Naive thymus-derived CD4-positive, alpha-beta T cell (primary cell): ENCODE measurements around the gene SPARCL1. TPM values are rescaled to one million over a fixed set of nuclear protein-coding genes. Genes with fewer than 3 reads are reported as not detected.

ENCODE experiments used
- ATAC-seq: fragments of 150-1000 bp; cut with Tn5 transposase; 2 replicates; pipeline ENCODE4 v1.10.0; 2021; ENCODE audit warnings: mild to moderate bottlenecking, moderate library complexity
- CTCF ChIA-PET: fragments of 350-600 bp; sonication (Branson Sonifier 250); formaldehyde crosslinking; loops from one replicate; lab custom pipeline; 2021; ENCODE audit warnings: antibody characterized with exemption; lab: Charles Lee
- POLR2A ChIA-PET: fragments of 350-600 bp; sonication (Branson Sonifier 250); formaldehyde crosslinking; loops from one replicate; lab custom pipeline; 2021; ENCODE audit warnings: antibody characterized with exemption, inconsistent platforms; lab: Charles Lee
- DNase-seq, 9 donors: peaks; one replicate each; pipeline versions ENCODE4 v3.0.0 to v3.0.0-alpha.2; 2020 to 2022; ENCODE audit warnings: mixed read lengths in 1 of 9
- H3K27ac ChIP-seq: one replicate; pipeline ENCODE4 v1.7.0; 2013; ENCODE audit warnings: mild to moderate bottlenecking, low read depth, low read length, moderate library complexity
- H3K27me3 ChIP-seq, 2 donors: one replicate each; pipeline ENCODE4 v1.7.0; 2013; ENCODE audit warnings: low read length in 2 of 2, mild to moderate bottlenecking in 2 of 2, moderate library complexity in 2 of 2; ENCODE audit not compliant: control insufficient read depth in 2 of 2, insufficient read depth in 2 of 2
- H3K36me3 ChIP-seq, 3 experiments: 1 replicate in 2 of 3; 2 replicates in 1 of 3; pipeline ENCODE4 v1.7.0; 2013; ENCODE audit warnings: low read length in 3 of 3, mild to moderate bottlenecking in 3 of 3, moderate library complexity in 1 of 3; ENCODE audit not compliant: insufficient read depth in 3 of 3, control insufficient read depth in 2 of 3
- H3K4me1 ChIP-seq, 2 donors: one replicate each; pipeline ENCODE4 v1.7.0; 2013; ENCODE audit warnings: low read length in 2 of 2, mild to moderate bottlenecking in 2 of 2, moderate library complexity in 1 of 2; ENCODE audit not compliant: control insufficient read depth in 2 of 2, insufficient read depth in 2 of 2
- H3K4me3 ChIP-seq: 2 replicates; pipeline ENCODE4 v1.7.0; 2013; ENCODE audit warnings: mild to moderate bottlenecking, low read length
- H3K9me3 ChIP-seq, 3 experiments: 1 replicate in 2 of 3; 2 replicates in 1 of 3; pipeline ENCODE4 v1.7.0; 2013; ENCODE audit warnings: low read length in 3 of 3; ENCODE audit not compliant: control insufficient read depth in 2 of 3
- H3K27ac Mint-ChIP-seq, 9 donors: one replicate each; pipeline ENCODE4 v1.8.0; 2020 to 2022; ENCODE audit warnings: mixed read lengths in 9 of 9, mild to moderate bottlenecking in 8 of 9, moderate library complexity in 5 of 9, inconsistent platforms in 2 of 9
- H3K27me3 Mint-ChIP-seq, 5 donors: one replicate each; pipeline ENCODE4 v1.8.0; 2021 to 2022; ENCODE audit warnings: mixed read lengths in 5 of 5, mild to moderate bottlenecking in 1 of 5
- H3K36me3 Mint-ChIP-seq, 5 donors: one replicate each; pipeline ENCODE4 v1.8.0; 2020 to 2022; ENCODE audit warnings: mixed read lengths in 5 of 5, mild to moderate bottlenecking in 3 of 5, inconsistent platforms in 1 of 5
- H3K4me1 Mint-ChIP-seq, 7 donors: one replicate each; pipeline ENCODE4 v1.8.0; 2020 to 2022; ENCODE audit warnings: mixed read lengths in 7 of 7, mild to moderate bottlenecking in 3 of 7, inconsistent platforms in 1 of 7
- H3K4me3 Mint-ChIP-seq, 10 donors: one replicate each; pipeline ENCODE4 v1.8.0; 2020 to 2022; ENCODE audit warnings: mild to moderate bottlenecking in 10 of 10, mixed read lengths in 10 of 10, moderate library complexity in 6 of 10, inconsistent platforms in 2 of 10
- H3K9me3 Mint-ChIP-seq, 11 donors: one replicate each; pipeline ENCODE4 v1.8.0; 2020 to 2022; ENCODE audit warnings: mixed read lengths in 11 of 11, mild to moderate bottlenecking in 4 of 11, inconsistent platforms in 1 of 11, moderate library complexity in 1 of 11
- intact Hi-C, 2 donors: fragments of 100-400 bp; cut with micrococcal nuclease; formaldehyde crosslinking; loops; one replicate each; pipeline ENCODE4 v1.15.1; 2023
- polyA plus RNA-seq, 2 donors: library from polyadenylated mRNA; unstranded; fragments of 300-500 nt; fragmentation: Illumina TruSeq; gene quantifications; one replicate each; pipeline ENCODE4 v1.2.3, GENCODE V29; 2021
- total RNA-seq, 6 experiments: library from RNA in 5 of 6; stranded (reverse) in 5 of 6; gene quantifications; 1 replicate in 5 of 6; 2 replicates in 1 of 6; pipeline ENCODE4 v1.2.3 and lab custom pipeline; 2021 to 2026

The SPARCL1 gene
- total and polyA plus RNA-seq, 7 experiments from 2014 or later, result not detected

DNA sequence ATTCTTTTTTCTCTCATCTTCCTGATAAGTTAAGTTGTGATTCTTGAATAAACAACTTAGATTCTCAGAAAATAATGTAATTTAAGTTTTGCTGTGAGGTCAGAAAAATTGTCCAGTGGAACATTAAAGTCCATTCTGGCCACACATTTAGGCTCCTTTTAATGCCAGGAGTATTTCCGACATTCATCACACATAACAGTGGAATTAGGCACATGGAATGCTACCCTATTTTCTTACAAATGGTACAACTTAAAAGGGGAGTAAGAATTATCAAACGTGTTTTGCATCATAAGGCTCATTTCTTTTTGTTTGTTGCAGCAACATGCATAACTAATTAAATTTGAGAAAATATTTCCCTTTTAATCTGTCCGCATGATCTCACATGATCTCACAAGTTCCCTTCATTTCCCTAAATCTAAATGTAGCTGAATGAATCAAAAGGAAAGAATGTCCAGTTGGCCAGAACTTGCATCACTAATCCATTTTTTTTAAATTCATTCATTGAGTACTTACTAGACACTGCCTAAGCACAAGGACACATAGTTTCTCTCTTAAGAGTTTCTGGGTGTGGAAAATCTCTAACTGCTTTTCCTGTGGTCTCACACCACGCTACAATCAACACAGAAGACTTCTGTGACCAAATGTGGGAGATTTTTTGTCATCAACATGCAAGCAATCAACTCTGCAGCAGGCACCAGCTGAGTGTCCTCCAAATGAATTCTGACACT lies 22.0 kb downstream of the SPARCL1 start:
- intact Hi-C loops, result no loop called here
- H3K27ac ChIP-seq, result no peak overlapping the region
- CTCF ChIA-PET, result no interaction called here
- Mint-ChIP-seq H3K27me3 (peaks cover 0 to 7% (median 4%) of the 10 kb centered on the region in 5 donors), H3K36me3 (no peaks in the 10 kb centered on the region), H3K4me1 (peaks cover 0 to 2% (median 0%) of the 10 kb centered on the region in 7 donors), H3K4me3 (no peak overlapping the region), H3K9me3 (peaks cover 0 to 2% (median 0%) of the 10 kb centered on the region in 11 donors), H3K27ac (no peak overlapping the region)
- H3K36me3 ChIP-seq, result no peaks in the 10 kb centered on the region
- no peaks in the 10 kb centered on the region for H3K4me1 ChIP-seq
- H3K9me3 ChIP-seq, result no peaks in the 10 kb centered on the region
- no peak overlapping the region for H3K4me3 ChIP-seq
- DNase-seq, result no peak
- ATAC-seq, result no peak
- POLR2A ChIA-PET, result no interaction called here
- no peaks in the 10 kb centered on the region for H3K27me3 ChIP-seq

DNA sequence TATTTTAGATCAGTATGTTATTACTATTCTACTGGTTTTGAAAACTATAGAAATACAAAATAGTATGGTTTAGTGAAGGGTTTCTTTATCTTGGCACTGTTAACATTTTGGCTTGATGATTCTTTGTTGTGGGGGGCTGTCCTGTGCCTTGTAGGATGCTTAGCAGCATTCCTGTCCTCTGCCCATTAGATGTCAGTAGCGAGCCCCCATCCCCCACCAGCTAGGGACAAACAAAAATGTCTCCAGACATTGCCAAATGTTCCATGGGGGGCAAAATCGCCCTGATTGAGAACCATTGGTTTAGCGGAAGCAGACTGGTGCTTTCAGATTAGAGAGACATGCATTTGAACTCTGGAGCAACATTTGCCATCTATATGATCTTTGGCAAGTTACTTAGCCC lies 23.3 kb downstream of the SPARCL1 start:
- H3K4me3 ChIP-seq, result no peak overlapping the region
- H3K27ac Mint-ChIP-seq, result no peak overlapping the region
- no peaks in the 10 kb centered on the region for H3K9me3 ChIP-seq
- no peaks in the 10 kb centered on the region for H3K27me3 ChIP-seq
- H3K36me3 Mint-ChIP-seq, result no peaks in the 10 kb centered on the region
- H3K9me3 Mint-ChIP-seq, result peaks cover 0 to 2% (median 0%) of the 10 kb centered on the region in 11 donors
- no peak for DNase-seq
- POLR2A ChIA-PET, result no interaction called here
- H3K4me1 Mint-ChIP-seq, result no peaks in the 10 kb centered on the region
- H3K4me1 ChIP-seq, result no peaks in the 10 kb centered on the region
- intact Hi-C loops, result no loop called here
- ATAC-seq, result no peak
- no peak overlapping the region for H3K4me3 Mint-ChIP-seq
- H3K36me3 ChIP-seq, result no peaks in the 10 kb centered on the region
- CTCF ChIA-PET, result no interaction called here
- H3K27me3 Mint-ChIP-seq, result peaks cover 0 to 6% (median 0%) of the 10 kb centered on the region in 5 donors
- no peak overlapping the region for H3K27ac ChIP-seq

DNA sequence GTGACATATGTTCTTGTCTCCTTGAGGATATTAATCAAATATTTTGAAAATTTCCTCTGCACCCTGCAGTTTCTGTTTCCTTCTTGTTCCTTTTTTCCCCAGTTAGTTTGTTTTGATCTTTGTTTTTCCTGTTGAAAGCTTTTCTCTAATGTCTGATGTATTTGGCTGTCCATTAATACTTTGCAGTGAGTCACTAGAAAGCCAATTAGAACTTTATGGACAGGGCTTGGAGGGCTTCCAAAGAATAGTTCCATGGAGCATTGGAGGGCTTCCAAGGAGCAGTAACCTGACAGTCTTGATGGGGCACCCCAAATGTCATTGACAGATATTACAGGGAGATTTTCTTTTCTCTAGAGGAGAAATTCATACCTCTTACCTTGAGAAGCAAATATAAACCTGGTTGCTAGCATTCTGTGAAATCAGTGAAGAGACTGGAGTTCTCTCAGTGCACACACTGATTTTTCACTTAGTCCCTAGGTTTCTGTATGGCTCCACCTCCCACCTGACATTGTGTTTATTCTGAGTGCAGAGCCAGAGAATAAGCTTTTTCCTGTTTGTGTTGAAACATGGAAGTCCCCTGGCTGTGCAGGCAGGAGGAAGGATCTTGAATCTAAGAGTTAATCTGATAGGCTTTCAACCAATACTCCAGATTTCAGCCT lies 26.5 kb downstream of the SPARCL1 start:
- no peak for ATAC-seq
- CTCF ChIA-PET, result no interaction called here
- no peaks in the 10 kb centered on the region for H3K36me3 Mint-ChIP-seq
- DNase-seq, result no peak
- H3K9me3 Mint-ChIP-seq, result no peaks in the 10 kb centered on the region
- H3K36me3 ChIP-seq, result no peaks in the 10 kb centered on the region
- no peaks in the 10 kb centered on the region for H3K9me3 ChIP-seq
- H3K27ac Mint-ChIP-seq, result no peak overlapping the region
- H3K27ac ChIP-seq, result no peak overlapping the region
- H3K27me3 Mint-ChIP-seq, result peaks cover 0 to 6% (median 0%) of the 10 kb centered on the region in 5 donors
- POLR2A ChIA-PET, result no interaction called here
- no peaks in the 10 kb centered on the region for H3K27me3 ChIP-seq
- H3K4me3 ChIP-seq, result no peak overlapping the region
- no peaks in the 10 kb centered on the region for H3K4me1 ChIP-seq
- intact Hi-C loops, result no loop called here
- peaks cover 0 to 10% (median 0%) of the 10 kb centered on the region in 7 donors for H3K4me1 Mint-ChIP-seq
- H3K4me3 Mint-ChIP-seq, result no peak overlapping the region

DNA sequence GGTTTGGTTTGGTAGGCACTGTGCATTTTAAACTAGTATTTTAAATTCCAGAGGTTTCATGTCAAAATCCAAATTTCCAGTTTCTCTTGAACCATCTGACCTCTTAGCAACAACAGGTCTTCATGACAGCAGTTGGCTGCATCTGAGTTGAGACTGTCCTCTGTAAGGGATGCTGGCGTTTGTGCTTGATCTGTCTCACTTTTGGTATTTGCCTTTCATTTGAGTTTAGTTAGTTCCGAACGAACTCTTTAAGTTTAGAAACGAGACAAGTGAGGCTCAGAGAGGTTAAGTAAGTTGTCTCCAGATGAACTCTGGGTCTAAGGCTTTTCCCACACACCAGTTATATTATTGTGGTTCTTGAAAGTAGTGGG lies 29.1 kb downstream of the SPARCL1 start:
- Mint-ChIP-seq H3K36me3 (no peaks in the 10 kb centered on the region), H3K27ac (no peak overlapping the region), H3K27me3 (peaks cover 0 to 6% (median 0%) of the 10 kb centered on the region in 5 donors), H3K4me3 (no peak overlapping the region), H3K9me3 (no peaks in the 10 kb centered on the region), H3K4me1 (peaks cover 0 to 10% (median 0%) of the 10 kb centered on the region in 7 donors)
- no peak for DNase-seq
- Histone ChIP-seq H3K27ac (no peak overlapping the region), H3K4me1 (no peaks in the 10 kb centered on the region), H3K9me3 (no peaks in the 10 kb centered on the region), H3K36me3 (no peaks in the 10 kb centered on the region), H3K4me3 (no peak overlapping the region), H3K27me3 (no peaks in the 10 kb centered on the region)
- ChIA-PET CTCF (no interaction called here), POLR2A (no interaction called here)
- intact Hi-C loops, result no loop called here
- ATAC-seq, result no peak

DNA sequence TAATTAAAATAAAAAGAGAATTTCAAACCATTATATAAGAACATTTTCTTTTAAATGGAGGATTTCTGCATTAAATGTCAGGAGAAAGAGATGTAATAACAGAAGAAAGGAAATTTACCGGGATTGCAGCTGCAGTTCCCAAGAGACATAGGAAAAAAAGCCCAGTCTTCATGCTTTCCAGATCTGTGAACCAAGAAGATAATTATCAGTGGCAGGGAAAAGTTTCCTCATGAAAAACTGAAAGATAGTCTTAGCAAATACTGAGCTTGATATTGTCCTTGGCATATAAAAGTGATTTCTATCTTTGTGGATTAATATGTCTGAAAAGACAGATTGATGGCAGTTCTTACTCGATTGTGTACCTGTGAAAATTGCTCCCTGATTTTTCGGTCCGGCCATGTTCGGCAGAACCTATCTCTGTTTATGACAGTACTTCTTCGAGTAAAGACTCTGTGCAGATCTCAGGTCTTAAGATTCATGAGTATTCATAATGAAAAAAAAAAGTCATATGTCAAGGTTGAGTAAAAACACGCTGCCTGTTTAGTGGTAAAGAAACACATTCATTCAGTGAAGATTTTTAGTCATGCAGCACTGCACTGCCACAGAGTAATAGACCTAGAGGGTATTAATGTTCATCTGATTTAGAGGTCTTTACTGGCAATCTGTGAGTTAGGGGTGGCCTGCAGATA lies 29.6 kb downstream of the SPARCL1 start:
- H3K36me3 ChIP-seq, result no peaks in the 10 kb centered on the region
- POLR2A ChIA-PET, result no interaction called here
- H3K4me1 ChIP-seq, result no peaks in the 10 kb centered on the region
- H3K27ac ChIP-seq, result no peak overlapping the region
- Mint-ChIP-seq H3K4me1 (peaks cover 0 to 10% (median 0%) of the 10 kb centered on the region in 7 donors), H3K27ac (no peak overlapping the region), H3K27me3 (peaks cover 0 to 6% (median 0%) of the 10 kb centered on the region in 5 donors), H3K4me3 (peak overlapping the region in 1 of 10 donors; percentile 1), H3K9me3 (no peaks in the 10 kb centered on the region), H3K36me3 (no peaks in the 10 kb centered on the region)
- DNase-seq, result no peak
- no peaks in the 10 kb centered on the region for H3K9me3 ChIP-seq
- H3K27me3 ChIP-seq, result no peaks in the 10 kb centered on the region
- intact Hi-C loops, result no loop called here
- no peak overlapping the region for H3K4me3 ChIP-seq
- no peak for ATAC-seq
- CTCF ChIA-PET, result no interaction called here

DNA sequence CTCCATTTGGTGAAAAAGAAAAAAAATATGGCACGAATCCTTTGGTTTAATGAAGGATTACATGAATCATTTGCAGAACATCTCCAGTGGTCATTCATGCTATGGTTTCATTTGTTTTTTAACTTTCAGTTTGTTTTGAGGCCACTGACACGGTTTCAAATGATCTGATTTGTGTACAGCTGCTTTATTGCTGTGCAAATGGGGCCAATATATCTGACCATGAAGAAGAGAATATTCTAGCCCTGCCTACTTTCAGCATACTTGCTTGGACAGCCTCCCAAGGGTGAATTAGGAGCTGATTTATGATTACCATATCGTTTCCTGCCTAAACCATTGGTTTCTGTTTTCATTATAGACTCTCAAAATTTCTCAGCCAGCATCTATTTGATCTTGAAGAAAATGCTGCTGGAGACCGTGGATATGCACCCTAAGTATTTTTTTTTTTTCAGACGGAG lies 30.7 kb downstream of the SPARCL1 start:
- no peaks in the 10 kb centered on the region for H3K9me3 ChIP-seq
- CTCF ChIA-PET, result interaction anchor here (0.6 kb wide), 1 partner anchor 33 kb away, joined by 4 read pairs; no protein-coding TSS in a partner anchor
- POLR2A ChIA-PET, result no interaction called here
- DNase-seq (no peak), ATAC-seq (no peak)
- H3K4me3 ChIP-seq, result no peak overlapping the region
- Mint-ChIP-seq H3K36me3 (peaks cover 0 to 8% (median 0%) of the 10 kb centered on the region in 5 donors), H3K4me3 (peak overlapping the region in 2 of 10 donors; percentile 12), H3K27me3 (peaks cover 0 to 6% (median 0%) of the 10 kb centered on the region in 5 donors), H3K27ac (no peak overlapping the region), H3K9me3 (peaks cover 0 to 4% (median 0%) of the 10 kb centered on the region in 11 donors), H3K4me1 (peaks cover 0 to 10% (median 0%) of the 10 kb centered on the region in 7 donors)
- no peaks in the 10 kb centered on the region for H3K4me1 ChIP-seq
- no peaks in the 10 kb centered on the region for H3K36me3 ChIP-seq
- intact Hi-C loops, result no loop called here
- no peaks in the 10 kb centered on the region for H3K27me3 ChIP-seq
- H3K27ac ChIP-seq, result no peak overlapping the region
